Peyer's patch (tissue), 4 donors: ENCODE data around the gene SEZ6. TPM values are rescaled to one million over a fixed set of nuclear protein-coding genes. Genes with fewer than 3 reads are reported as not detected.

Experiments
- DNase-seq, 3 donors: peaks; one replicate each; pipeline ENCODE4 v3.0.0-alpha.2; 2017 to 2019
- H3K27ac ChIP-seq, 4 donors: fragments of 200-600 bp; sonication (generic); one replicate each; pipeline ENCODE4 v1.5.1; 2016 to 2019
- H3K27me3 ChIP-seq, 2 donors: fragments of 200-600 bp; sonication (generic); one replicate each; pipeline ENCODE4 v1.5.1; 2019
- H3K36me3 ChIP-seq, 3 donors: fragments of 200-600 bp; sonication (generic); one replicate each; pipeline ENCODE4 v1.5.1; 2016 to 2019
- H3K4me1 ChIP-seq, 4 donors: fragments of 200-600 bp; sonication (generic); one replicate each; pipeline ENCODE4 v1.5.1; 2016 to 2019
- H3K4me3 ChIP-seq, 4 donors: fragments of 200-600 bp; sonication (generic); 1 replicate in 3 of 4; 2 replicates in 1 of 4; pipeline ENCODE4 v1.5.1; 2016 to 2019; ENCODE audit warnings: mild to moderate bottlenecking in 1 of 4
- H3K9me3 ChIP-seq, 4 donors: fragments of 200-600 bp; sonication (generic); one replicate each; pipeline ENCODE4 v1.5.1; 2016 to 2019; ENCODE audit warnings: mild to moderate bottlenecking in 1 of 4
- CTCF ChIP-seq, 6 experiments: fragments of 450-650 bp in 4 of 6; fragments of 200-600 bp in 2 of 6; sonication (generic) in 1 of 6; IDR thresholded peaks; one replicate each; pipeline ENCODE4 v1.5.1; 2017 to 2019; ENCODE audit warnings: antibody characterized with exemption in 6 of 6, mild to moderate bottlenecking in 3 of 6, moderate library complexity in 1 of 6
- POLR2A ChIP-seq, 2 donors: fragments of 450-650 bp; IDR thresholded peaks; one replicate each; pipeline ENCODE4 v1.5.1; 2017; ENCODE audit warnings: antibody characterized with exemption in 2 of 2, mild to moderate bottlenecking in 2 of 2, moderate library complexity in 2 of 2
- total RNA-seq, 4 donors: library from RNA; depleted of rRNA; stranded (reverse); fragments of >200 nt; gene quantifications; one replicate each; pipeline ENCODE4 v1.1.0, GENCODE V29; 2016

The SEZ6 gene
- total RNA-seq, 4 donors from 2014 or later = 0.66 to 1.1 TPM; not detected in 2

- H3K4me3 ChIP-seq = no peak overlapping the region
- H3K27me3 ChIP-seq = no peaks in the 10 kb centered on the region
- no peak for DNase-seq
- H3K4me1 ChIP-seq = peaks cover 0 to 40% (median 9%) of the 10 kb centered on the region in 4 donors
- H3K36me3 ChIP-seq = peaks cover 0 to 3% (median 0%) of the 10 kb centered on the region in 3 donors
- H3K9me3 ChIP-seq = no peaks in the 10 kb centered on the region
- no peak overlapping the region for H3K27ac ChIP-seq
- TF ChIP-seq CTCF (IDR thresholded peaks at IDR 0.05) (no peak), POLR2A (IDR thresholded peaks at IDR 0.05) (no peak)
Observed at GRCh38 chr17:28947639-28948038, 58.2 kb downstream of the SEZ6 start.

GRCh38 chr17:28946239-28946638 lies 59.6 kb downstream of the SEZ6 start:
- H3K9me3 ChIP-seq = no peaks in the 10 kb centered on the region
- no peak for TF ChIP-seq POLR2A (IDR thresholded peaks at IDR 0.05)
- no peak for TF ChIP-seq CTCF (IDR thresholded peaks at IDR 0.05)
- H3K27ac ChIP-seq = peak overlapping the region in 3 of 4 donors; percentile 1 to 30 (median 10)
- H3K4me1 ChIP-seq = peaks cover 0 to 39% (median 9%) of the 10 kb centered on the region in 4 donors
- DNase-seq = no peak
- H3K36me3 ChIP-seq = peaks cover 0 to 3% (median 0%) of the 10 kb centered on the region in 3 donors
- no peak overlapping the region for H3K4me3 ChIP-seq
- no peaks in the 10 kb centered on the region for H3K27me3 ChIP-seq

GRCh38 chr17:28944862-28945741 lies 60.7 kb downstream of the SEZ6 start:
- no peaks in the 10 kb centered on the region for H3K9me3 ChIP-seq
- H3K4me1 ChIP-seq = peaks cover 0 to 39% (median 9%) of the 10 kb centered on the region in 4 donors
- no peaks in the 10 kb centered on the region for H3K27me3 ChIP-seq
- DNase-seq = peak in 1 of 3 donors; percentile 4
- no peak for TF ChIP-seq CTCF (IDR thresholded peaks at IDR 0.05)
- no peak for TF ChIP-seq POLR2A (IDR thresholded peaks at IDR 0.05)
- no peak overlapping the region for H3K4me3 ChIP-seq
- peaks cover 0 to 3% (median 0%) of the 10 kb centered on the region in 3 donors for H3K36me3 ChIP-seq
- H3K27ac ChIP-seq = no peak overlapping the region

DNA sequence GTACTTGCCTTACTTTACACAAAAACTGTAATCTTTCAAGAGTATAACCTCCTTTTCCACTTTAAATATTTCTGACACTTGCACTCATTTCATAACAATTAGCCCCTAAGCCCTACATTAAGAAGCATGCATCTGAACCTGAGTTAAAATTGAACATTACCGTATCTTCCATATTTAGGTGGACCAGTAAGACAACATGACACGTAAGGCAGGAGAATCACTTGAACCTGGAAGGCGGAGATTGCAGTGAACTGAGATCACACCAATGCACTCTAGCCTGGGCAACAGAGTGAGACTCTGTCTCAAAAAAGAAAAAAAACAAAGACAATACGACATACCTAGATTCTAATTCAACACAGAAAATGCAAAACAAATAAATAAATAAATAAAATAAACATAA lies 61.5 kb downstream of the SEZ6 start:
- Histone ChIP-seq H3K27me3 (no peaks in the 10 kb centered on the region), H3K36me3 (peaks cover 0 to 3% (median 0%) of the 10 kb centered on the region in 3 donors), H3K27ac (no peak overlapping the region), H3K4me3 (no peak overlapping the region), H3K9me3 (no peaks in the 10 kb centered on the region), H3K4me1 (peaks cover 0 to 40% (median 9%) of the 10 kb centered on the region in 4 donors)
- TF ChIP-seq POLR2A (IDR thresholded peaks at IDR 0.05) (no peak), CTCF (IDR thresholded peaks at IDR 0.05) (no peak)
- DNase-seq = no peak

GRCh38 chr17:28942925-28943324 lies 62.9 kb downstream of the SEZ6 start:
- Histone ChIP-seq H3K27me3 (no peaks in the 10 kb centered on the region), H3K36me3 (peaks cover 0 to 3% (median 0%) of the 10 kb centered on the region in 3 donors), H3K4me3 (no peak overlapping the region), H3K9me3 (no peaks in the 10 kb centered on the region), H3K27ac (no peak overlapping the region), H3K4me1 (peaks cover 0 to 46% (median 6%) of the 10 kb centered on the region in 4 donors)
- TF ChIP-seq CTCF (IDR thresholded peaks at IDR 0.05) = no peak
- no peak for TF ChIP-seq POLR2A (IDR thresholded peaks at IDR 0.05)
- DNase-seq = no peak
